ENCODE results near the gene PITHD1.
"Not testable (repeated sequence)": the region's sequence is repeated elsewhere in the genome, so short reads cannot be mapped to it uniquely, and the experiment has no call there.

Gene PITHD1, protein sequence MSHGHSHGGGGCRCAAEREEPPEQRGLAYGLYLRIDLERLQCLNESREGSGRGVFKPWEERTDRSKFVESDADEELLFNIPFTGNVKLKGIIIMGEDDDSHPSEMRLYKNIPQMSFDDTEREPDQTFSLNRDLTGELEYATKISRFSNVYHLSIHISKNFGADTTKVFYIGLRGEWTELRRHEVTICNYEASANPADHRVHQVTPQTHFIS

DNA sequence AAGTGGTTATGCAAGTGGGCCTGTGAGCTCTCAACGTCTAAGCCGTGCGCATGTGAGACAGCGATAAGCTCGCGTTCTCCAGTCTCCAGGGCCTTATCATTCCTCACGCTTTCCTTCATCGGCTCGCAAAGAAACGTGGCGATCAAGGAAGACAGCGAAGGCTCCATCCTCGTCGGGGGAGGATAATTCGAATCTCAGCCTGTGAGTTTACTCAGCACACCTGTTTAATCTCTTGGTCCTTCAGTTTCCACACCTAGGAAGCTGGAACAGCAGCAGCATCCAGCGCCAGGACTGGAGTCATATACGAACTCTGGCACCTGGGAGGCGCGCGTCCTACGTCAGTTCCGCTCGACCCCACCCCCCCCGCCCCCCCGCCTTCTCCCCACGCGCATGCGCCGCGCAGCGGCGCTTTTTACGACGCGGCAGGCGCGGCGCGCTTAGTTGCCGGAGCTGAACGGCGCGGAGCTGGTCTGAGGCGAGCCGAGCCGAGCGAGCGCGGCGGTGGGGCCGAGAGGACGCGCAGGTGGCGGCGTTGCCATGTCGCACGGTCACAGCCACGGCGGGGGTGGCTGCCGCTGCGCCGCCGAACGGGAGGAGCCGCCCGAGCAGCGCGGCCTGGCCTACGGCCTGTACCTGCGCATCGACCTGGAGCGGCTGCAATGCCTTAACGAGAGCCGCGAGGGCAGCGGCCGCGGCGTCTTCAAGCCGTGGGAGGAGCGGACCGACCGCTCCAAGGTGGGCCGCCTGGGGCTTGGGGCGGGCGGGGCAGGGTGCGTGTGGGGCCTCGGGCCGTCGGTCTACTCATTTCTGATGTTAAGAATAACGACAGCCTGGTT lies at the start of gene PITHD1:
PITHD1 (plus strand) TSS at position 440 of the 836 bp plus-strand sequence; CDS start at position 538, 98 bp downstream.
- peak; percentile 82 for DNase-seq
- in situ Hi-C loops (cut with HindIII; ENCODE audit: low pct_ligation_motif_present, low pct_unique_long_range_greater_than_20kb, low sequenced_read_pairs): no loop called here

DNA sequence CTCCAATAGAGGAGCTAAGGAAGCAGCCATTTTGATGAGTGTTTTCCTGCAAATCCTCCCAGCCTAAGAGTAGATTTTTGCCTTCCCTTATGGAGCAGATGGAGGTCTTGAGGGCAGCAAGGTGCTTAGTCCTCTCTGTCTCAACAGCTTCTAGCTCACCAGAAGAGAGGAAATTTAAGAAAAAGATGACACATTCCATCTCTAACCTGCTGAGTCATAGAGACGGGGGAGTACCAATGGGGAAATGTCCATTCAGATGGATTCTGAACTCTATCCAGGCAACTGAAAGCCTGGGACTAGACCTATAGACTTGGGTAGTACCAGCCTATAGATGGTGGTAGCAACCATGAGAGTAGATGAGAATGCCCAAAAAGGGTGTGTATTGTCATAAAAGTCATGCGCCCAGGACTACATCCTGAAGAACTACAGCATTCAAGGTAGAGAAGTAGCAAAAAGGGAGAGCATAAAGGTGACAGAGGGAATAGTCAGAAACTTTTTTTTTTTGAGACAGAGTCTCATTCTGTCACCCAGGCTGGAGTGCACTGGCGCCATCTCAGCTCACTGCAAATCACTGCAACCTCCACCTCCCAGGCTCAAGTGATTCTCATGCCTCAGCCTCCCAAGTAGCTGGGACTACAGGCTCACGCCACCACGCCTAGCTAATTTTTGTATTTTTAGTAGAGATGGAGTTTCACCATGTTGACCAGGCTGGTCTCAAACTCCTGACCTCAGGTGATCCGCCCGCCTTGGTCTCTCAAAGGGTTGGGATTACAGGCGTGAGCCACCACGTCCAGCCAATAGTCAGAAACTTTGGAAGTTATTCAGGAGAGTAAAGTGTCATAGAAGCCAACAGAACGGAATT lies 45.6 kb upstream of the PITHD1 start:
- in situ Hi-C loops (cut with HindIII; ENCODE audit: low pct_ligation_motif_present, low pct_unique_long_range_greater_than_20kb, low sequenced_read_pairs): no loop called here
- no peak for DNase-seq

DNA sequence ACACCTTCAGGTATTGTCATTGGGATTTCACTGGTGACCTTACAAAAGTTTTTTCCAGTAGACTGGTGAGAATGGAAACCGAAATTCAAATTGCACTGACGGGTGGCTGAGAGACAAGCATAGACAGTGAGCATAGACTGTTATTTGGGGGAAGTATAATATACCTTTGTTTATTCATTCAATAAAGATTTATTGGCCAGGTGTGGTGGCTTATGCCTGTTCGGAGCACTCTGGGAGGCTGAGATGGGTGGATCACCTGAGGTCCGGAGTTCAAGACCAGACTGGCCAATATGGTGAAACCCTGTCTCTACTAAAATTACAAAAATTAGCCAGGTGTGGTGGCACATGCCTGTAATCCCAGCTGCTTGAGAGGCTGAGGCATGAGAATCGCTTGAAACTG lies 44.9 kb upstream of the PITHD1 start:
- in situ Hi-C loops (cut with HindIII; ENCODE audit: low pct_ligation_motif_present, low pct_unique_long_range_greater_than_20kb, low sequenced_read_pairs); DNase-seq: not testable (repeated sequence)

DNA sequence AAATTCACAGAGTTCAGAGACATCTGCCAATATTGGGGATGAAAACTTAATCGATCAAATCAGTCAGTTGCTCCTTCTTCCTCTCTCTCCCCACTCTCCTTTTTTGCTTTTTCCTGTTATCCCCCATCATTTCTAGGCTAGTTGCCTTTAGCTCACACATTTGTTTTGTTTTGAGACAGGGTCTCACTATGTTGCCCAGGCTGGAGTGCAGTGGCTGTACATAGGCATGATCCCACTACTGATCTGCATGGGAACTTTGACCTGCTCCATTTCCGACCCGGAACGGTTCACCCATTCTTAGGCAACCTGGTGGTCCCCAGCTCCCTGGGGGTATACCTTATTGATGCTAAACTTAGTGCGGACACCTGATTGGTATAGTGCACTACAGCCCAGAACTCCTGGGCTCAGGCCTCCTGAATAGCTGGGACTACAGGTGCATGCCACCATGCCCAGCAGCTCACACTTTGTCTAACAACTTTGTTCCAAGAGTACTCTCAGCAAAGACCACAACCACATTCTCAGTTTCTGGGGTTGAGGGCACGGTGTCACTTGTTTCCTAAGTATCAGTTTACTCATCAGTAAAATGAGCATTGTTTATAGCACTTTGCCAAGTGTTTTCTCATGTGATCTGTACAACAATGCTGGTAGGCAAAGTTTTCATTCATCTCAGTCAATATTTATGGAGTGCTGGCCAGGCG lies 41.6 kb upstream of the PITHD1 start:
- DNase-seq: no peak

DNA sequence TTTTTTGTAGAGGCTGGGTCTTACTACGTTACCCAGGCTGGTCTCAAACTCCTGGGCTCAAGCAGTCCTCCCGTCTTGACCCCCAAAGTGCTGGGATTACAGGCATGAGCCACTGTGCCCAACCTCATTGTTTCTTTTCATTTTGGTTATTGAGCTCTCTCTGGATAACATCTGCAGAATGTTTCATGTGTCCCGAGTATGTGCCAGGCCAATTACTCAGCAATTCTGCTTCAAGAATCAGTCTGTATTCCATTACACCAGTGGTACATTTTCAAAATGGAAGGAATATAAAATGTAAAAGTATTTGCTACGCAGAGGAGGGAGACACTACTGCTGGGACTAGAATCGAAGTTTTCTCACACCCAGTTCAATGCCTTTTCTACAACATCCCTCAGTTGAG lies 36.6 kb upstream of the PITHD1 start:
- DNase-seq: no peak
- in situ Hi-C loops (cut with HindIII; ENCODE audit: low pct_ligation_motif_present, low pct_unique_long_range_greater_than_20kb, low sequenced_read_pairs): no loop called here

More for the DNA sequence above, 41.6 kb upstream of the PITHD1 start:
- in situ Hi-C loops (cut with HindIII; ENCODE audit: low pct_ligation_motif_present, low pct_unique_long_range_greater_than_20kb, low sequenced_read_pairs): no loop called here

DNA sequence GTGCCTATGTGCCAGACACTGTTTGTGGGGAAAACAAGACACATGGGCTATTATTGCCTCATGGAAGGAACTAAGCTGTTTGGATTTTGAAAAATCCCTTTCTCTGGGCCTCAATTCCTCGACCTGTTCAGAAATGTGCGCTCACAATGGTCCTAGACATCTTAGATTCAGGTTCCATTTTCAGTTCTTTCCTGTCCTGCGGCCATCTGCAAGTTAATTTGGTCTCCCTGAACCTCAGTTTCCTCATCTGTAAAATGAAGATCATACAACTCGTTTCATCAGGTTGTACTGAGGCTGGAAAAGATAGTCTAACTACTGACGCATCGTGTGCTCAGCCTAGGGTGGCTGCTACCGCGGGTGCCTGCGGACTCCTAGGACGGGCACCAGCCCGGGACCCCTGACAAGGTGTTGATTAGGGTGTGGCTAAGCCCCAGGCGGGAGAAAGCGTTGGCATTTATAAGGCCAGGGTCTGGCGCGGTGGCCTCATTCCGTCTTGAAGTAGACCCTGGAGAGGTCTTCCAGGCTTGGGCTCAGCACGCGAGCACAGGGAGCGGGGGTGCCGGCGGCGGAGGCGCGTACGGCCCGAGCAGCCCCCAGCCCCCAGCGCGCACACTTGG lies 35.4 kb upstream of the PITHD1 start:
- in situ Hi-C loops (cut with HindIII; ENCODE audit: low pct_ligation_motif_present, low pct_unique_long_range_greater_than_20kb, low sequenced_read_pairs): no loop called here
- peak; percentile 12 for DNase-seq

DNA sequence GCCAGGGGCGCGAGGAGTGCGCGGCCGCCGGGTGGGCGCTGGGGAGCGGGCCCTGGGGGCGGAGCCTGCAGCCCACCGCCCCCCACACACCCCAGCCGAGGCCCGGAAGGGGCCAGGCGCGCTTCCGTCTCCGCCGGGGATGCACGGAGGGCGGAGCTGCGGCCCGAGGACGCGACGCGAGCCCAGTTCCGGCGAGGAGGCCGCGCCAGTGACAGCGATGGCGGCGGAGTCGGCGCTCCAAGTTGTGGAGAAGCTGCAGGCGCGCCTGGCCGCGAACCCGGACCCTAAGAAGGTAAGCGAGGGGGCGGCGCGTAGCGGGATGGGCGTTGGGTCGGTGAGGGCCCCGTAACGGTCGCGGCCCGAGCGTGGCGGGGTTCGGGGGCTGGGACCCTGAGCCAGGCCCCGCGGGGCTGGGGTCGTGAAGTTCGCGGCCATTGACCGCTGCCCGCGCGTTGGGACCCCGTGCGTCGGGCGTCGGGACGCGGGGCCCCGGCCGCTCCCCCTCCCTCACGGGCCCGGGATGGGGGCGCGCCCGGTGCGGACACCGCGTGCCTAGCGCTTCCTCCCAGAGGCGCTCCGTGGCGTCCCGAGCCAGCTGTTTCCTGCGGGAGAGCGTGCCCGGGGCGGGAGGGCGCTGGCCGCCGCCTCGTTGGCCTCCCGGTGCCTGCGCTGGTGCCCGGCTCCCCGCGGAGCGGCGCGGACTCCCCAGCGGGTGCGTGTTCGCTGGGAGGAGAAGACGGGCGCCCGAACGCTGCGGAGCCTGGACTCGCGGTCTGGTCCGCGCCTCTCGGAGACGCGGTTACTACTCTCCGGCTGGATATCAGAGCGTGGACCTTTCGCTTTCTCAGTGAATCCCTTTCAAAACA lies 34.7 kb upstream of the PITHD1 start, which contains the start of gene ELOA:
ELOA (plus strand) TSS at position 185 of the 866 bp plus-strand sequence; CDS start at position 218, 33 bp downstream.
- DNase-seq: peak; percentile 62
- in situ Hi-C loops (cut with HindIII; ENCODE audit: low pct_ligation_motif_present, low pct_unique_long_range_greater_than_20kb, low sequenced_read_pairs): no loop called here

DNA sequence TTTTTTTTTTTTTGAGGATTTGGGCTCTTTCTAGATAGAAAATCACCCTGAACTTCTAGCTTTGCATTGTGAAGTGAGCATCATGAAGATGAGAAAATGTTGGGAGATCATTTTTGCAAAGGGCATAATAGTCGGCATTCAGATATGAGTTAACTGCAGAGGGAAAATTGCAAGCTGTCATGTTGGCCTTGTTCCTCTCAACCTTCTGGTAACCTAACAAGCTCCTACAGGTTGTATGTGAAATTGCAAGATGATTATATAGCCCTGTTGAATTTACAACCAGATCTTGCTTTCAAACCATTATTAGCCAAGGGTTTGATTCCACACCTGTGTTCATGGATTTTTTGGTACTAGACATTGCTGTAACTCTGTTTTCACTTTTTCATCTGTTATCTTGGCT lies 32.7 kb upstream of the PITHD1 start:
- peak; percentile 56 for DNase-seq
- in situ Hi-C loops (cut with HindIII; ENCODE audit: low pct_ligation_motif_present, low pct_unique_long_range_greater_than_20kb, low sequenced_read_pairs): no loop called here

DNA sequence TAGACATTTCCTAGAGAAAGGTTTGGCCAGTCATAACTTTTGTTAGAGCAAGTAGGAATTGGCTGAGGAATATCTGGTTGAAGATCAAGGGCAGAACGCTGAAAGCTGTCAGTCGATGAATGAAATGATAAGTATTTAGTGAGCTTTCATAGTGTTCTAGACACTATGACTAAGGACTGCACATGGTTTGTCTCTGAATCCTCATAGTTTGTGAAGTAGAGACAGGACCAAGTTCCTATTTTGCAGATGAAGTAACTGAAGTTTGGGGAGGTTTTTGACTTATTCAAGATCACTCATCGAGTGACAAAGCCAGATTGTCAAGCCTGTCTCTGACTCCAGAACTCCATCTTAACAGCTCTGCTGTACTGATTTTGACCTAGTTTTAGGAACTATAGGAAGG lies 30.2 kb upstream of the PITHD1 start:
- in situ Hi-C loops (cut with HindIII; ENCODE audit: low pct_ligation_motif_present, low pct_unique_long_range_greater_than_20kb, low sequenced_read_pairs): no loop called here
- DNase-seq: no peak

DNA sequence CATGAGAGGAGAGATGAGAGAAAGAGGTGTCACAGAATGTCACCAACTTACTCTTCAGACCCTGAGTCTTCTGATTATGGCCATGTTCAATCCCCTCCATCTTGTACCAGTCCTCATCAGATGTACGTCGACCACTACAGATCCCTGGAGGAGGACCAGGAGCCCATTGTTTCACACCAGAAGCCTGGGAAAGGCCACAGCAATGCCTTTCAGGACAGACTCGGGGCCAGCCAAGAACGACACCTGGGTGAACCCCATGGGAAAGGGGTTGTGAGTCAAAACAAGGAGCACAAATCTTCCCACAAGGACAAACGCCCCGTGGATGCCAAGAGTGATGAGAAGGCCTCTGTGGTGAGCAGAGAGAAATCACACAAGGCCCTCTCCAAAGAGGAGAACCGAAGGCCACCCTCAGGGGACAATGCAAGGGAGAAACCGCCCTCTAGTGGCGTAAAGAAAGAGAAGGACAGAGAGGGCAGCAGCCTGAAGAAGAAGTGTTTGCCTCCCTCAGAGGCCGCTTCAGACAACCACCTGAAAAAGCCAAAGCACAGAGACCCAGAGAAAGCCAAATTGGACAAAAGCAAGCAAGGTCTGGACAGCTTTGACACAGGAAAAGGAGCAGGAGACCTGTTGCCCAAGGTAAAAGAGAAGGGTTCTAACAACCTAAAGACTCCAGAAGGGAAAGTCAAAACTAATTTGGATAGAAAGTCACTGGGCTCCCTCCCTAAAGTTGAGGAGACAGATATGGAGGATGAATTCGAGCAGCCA lies 27.0 kb upstream of the PITHD1 start:
- in situ Hi-C loops (cut with HindIII; ENCODE audit: low pct_ligation_motif_present, low pct_unique_long_range_greater_than_20kb, low sequenced_read_pairs): no loop called here
- DNase-seq: peak; percentile 48

DNA sequence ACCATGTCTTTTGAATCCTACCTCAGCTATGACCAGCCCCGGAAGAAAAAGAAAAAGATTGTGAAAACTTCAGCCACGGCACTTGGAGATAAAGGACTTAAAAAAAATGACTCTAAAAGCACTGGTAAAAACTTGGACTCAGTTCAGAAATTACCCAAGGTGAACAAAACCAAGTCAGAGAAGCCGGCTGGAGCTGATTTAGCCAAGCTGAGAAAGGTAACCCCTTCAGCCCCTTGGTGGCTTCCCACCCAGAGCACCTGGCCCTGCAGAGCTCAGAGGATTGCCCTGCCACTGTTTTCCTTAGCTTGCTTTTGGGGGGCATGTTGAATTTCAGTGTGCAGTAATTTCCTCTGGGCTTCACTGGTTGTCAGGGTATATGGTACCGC lies 26.4 kb upstream of the PITHD1 start:
- DNase-seq: no peak
- in situ Hi-C loops (cut with HindIII; ENCODE audit: low pct_ligation_motif_present, low pct_unique_long_range_greater_than_20kb, low sequenced_read_pairs): no loop called here

DNA sequence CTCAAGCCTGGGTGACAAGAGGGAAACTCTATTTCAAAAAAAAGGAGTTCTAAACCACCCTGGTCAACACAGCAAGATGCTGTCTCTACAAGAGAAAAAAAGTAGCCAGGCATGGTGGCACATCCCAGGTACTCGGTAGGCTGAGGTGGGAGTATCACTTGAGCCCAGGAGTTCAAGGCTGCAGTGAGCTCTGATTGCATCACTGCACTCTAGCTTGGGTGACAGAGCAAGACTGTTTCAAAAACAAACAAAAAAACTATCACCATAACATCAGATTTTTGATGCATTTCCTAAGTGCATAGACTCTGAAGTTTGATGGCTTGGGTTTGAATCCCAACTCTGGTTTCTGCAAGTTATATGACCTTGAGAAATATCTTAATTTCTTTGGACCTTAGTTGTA lies 25.3 kb upstream of the PITHD1 start:
- in situ Hi-C loops (cut with HindIII; ENCODE audit: low pct_ligation_motif_present, low pct_unique_long_range_greater_than_20kb, low sequenced_read_pairs): no loop called here
- DNase-seq: no peak

DNA sequence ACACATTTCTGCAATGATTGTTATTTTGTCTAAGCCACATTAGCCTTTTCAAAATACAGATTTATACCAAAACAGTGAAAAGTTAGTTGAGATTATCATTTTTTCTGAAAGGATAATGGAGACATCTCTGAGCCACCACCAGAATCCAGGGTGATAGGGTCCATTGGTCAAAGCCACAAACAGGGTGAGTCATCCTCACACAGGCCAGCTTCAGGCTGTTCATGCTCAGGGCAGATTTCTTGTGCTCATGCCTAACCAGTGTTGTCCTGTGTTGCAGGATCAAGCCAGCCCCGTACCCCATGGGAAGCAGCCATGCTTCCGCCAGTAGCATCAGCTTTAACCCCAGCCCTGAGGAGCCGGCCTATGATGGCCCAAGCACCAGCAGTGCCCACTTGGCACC lies 21.5 kb upstream of the PITHD1 start:
- in situ Hi-C loops (cut with HindIII; ENCODE audit: low pct_ligation_motif_present, low pct_unique_long_range_greater_than_20kb, low sequenced_read_pairs): no loop called here

DNA sequence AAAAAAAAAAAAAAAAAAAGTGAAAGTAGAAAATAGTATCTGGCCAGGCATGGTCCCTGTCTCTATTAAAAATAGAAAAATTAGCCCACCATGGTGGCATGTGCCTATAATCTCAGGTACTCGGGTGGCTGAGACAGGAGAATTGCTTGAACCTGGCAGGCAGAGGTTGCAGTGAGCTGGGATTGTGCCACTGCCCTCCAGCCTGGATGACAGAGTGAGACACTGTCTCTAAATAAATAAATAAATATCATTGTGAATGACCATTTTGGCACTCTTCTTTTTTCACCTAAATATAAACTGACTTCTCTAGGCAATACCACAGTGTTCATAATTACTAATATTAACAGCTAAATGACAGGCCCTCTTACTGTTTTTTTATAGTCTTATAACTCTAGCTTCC lies 20.4 kb upstream of the PITHD1 start:
- no peak for DNase-seq
- in situ Hi-C loops (cut with HindIII; ENCODE audit: low pct_ligation_motif_present, low pct_unique_long_range_greater_than_20kb, low sequenced_read_pairs): no loop called here

More for the DNA sequence above, 21.5 kb upstream of the PITHD1 start:
- DNase-seq: peak; percentile 80

DNA sequence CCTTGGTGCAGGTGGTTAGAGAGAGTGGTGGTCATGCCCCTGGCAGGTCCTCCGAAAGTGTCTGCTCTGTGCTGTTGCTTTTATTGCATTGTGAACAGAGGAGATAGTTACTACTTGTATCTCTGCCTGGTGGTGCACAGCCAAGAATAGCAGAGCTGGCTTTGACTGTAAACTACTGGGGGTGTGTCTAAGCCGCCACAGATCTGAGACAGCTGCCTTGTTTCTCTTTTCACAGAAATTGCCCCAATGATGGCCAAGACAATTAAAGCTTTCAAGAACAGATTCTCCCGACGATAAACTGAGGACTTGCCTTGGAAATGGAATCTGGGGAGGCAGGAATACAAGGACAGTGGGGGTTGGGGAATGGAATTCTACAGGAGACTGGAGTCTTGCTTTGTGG lies 18.9 kb upstream of the PITHD1 start:
- in situ Hi-C loops (cut with HindIII; ENCODE audit: low pct_ligation_motif_present, low pct_unique_long_range_greater_than_20kb, low sequenced_read_pairs): no loop called here

DNA sequence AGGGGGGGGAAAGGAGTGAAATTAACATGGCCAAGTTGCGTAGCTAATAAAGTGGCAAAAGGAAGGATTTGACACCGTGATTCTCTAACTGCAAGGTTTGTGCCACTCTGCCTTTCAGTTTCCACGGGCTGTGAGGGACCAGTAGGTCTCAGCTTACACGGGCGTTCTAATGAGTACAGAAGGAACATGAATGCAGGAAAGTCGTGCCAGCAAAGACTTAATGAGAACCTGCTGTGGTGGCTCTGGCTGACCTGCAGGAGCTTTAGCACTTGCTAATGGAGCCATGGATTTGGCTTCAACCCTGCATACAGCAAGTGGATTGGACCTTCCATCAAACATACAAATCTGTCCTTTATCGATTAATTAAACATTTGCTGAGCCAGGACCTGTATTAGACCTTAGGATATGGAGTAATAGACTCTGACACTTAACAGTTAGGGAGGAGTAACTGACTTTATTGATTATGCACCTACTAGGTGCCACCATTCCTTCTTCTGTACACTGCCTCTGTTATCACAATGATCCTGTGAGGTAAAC lies 15.1 kb upstream of the PITHD1 start:
- no peak for DNase-seq
- in situ Hi-C loops (cut with HindIII; ENCODE audit: low pct_ligation_motif_present, low pct_unique_long_range_greater_than_20kb, low sequenced_read_pairs): no loop called here

More for the DNA sequence above, 18.9 kb upstream of the PITHD1 start:
- no peak for DNase-seq
